ENCODE data around the gene SAMD14. TPM values are rescaled to one million over a fixed set of nuclear protein-coding genes. Genes with fewer than 3 reads are reported as not detected.

The SAMD14 gene
- total RNA-seq, 1 experiment from 2014 or later: 3.4 TPM

DNA sequence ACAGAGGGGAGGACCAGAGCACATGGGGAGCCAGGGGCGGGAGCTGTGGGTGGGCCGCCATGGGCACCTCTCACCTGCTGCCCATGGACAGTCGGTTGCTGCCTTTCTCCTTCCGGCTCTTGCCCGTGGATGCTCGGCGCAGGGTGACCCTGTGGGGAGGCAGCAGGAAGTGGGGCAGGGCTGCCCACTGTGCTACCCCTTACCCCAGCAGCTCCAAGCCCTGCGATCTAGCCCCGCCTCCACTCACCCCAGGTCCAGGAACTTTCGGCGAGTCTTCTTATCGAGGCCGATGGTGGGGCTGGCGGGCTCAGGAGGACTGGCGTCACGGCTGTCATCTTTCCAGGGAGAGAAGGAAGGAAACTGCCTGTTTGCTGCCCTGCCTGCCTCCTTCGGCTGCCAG lies 14.2 kb downstream of the SAMD14 start:
- peaks cover 24% of the 10 kb centered on the region for H3K4me1 ChIP-seq

GRCh38 chr17:50114849-50115357 lies 15.1 kb downstream of the SAMD14 start:
- no peak overlapping the region for H3K4me3 Mint-ChIP-seq (ENCODE audit: unreplicated experiment)
- Histone ChIP-seq H3K36me3 (ENCODE audit: control insufficient read depth, insufficient read depth, low read length) (no peaks in the 10 kb centered on the region), H3K27me3 (replicated peaks; ENCODE audit: control insufficient read depth, insufficient read depth, low read length) (no peaks in the 10 kb centered on the region), H3K4me3 (ENCODE audit: low read depth, low read length) (no peak overlapping the region), H3K9me3 (no peaks in the 10 kb centered on the region), H3K4me1 (peaks cover 24% of the 10 kb centered on the region)
- peak; percentile 63 to 84 for TF ChIP-seq CTCF (IDR thresholded peaks at IDR 0.05; ENCODE audit: insufficient read depth in 1 of 2, low read depth in 1 of 2, low read length in 1 of 2, severe bottlenecking in 1 of 2, unreplicated experiment in 1 of 2)
- peak; percentile 63 to 69 for DNase-seq
- ChIA-PET CTCF (interaction anchor here (0.6 to 1.6 kb wide), 18 partner anchors 9 to 352 kb away, joined by 3 to 8 read pairs (median 4); partner anchors contain the start of gene FAM117A), POLR2A (no interaction called here)
- no peak overlapping the region for H3K27ac Mint-ChIP-seq (ENCODE audit: unreplicated experiment)
- H3K36me3 Mint-ChIP-seq (ENCODE audit: insufficient read depth, unreplicated experiment): no peaks in the 10 kb centered on the region
- BruUV-seq (replicated peaks): no TSS peak
- H3K9me3 Mint-ChIP-seq (ENCODE audit: unreplicated experiment): no peaks in the 10 kb centered on the region
- no peaks in the 10 kb centered on the region for H3K4me1 Mint-ChIP-seq (ENCODE audit: low read depth, unreplicated experiment)
- intact Hi-C loops (cut with micrococcal nuclease; ENCODE audit: unreplicated experiment): loop anchor here (1.0 kb wide), 1 partner anchor 46 kb away; no protein-coding TSS in a partner anchor
- H3K27me3 Mint-ChIP-seq (ENCODE audit: insufficient read depth, unreplicated experiment): no peaks in the 10 kb centered on the region

More for the DNA sequence above, 14.2 kb downstream of the SAMD14 start:
- no peak for TF ChIP-seq CTCF (IDR thresholded peaks at IDR 0.05; ENCODE audit: insufficient read depth in 1 of 2, low read depth in 1 of 2, low read length in 1 of 2, severe bottlenecking in 1 of 2, unreplicated experiment in 1 of 2)
- no TSS peak for BruUV-seq (replicated peaks)
- Histone ChIP-seq H3K4me3 (ENCODE audit: low read depth, low read length) (no peak overlapping the region), H3K36me3 (ENCODE audit: control insufficient read depth, insufficient read depth, low read length) (no peaks in the 10 kb centered on the region), H3K27me3 (replicated peaks; ENCODE audit: control insufficient read depth, insufficient read depth, low read length) (no peaks in the 10 kb centered on the region), H3K9me3 (no peaks in the 10 kb centered on the region)
- CTCF ChIA-PET: interaction anchor here (0.5 to 1.6 kb wide), 7 partner anchors 28 to 242 kb away, joined by 3 to 13 read pairs (median 4); no protein-coding TSS in a partner anchor
- POLR2A ChIA-PET: no interaction called here
- no peaks in the 10 kb centered on the region for H3K9me3 Mint-ChIP-seq (ENCODE audit: unreplicated experiment)
- H3K27me3 Mint-ChIP-seq (ENCODE audit: insufficient read depth, unreplicated experiment): no peaks in the 10 kb centered on the region
- H3K36me3 Mint-ChIP-seq (ENCODE audit: insufficient read depth, unreplicated experiment): no peaks in the 10 kb centered on the region
- intact Hi-C loops (cut with micrococcal nuclease; ENCODE audit: unreplicated experiment): loop anchor here (1.0 kb wide), 1 partner anchor 46 kb away; no protein-coding TSS in a partner anchor
- peaks cover 4% of the 10 kb centered on the region for H3K4me1 Mint-ChIP-seq (ENCODE audit: low read depth, unreplicated experiment)
- no peak overlapping the region for H3K4me3 Mint-ChIP-seq (ENCODE audit: unreplicated experiment)
- no peak overlapping the region for H3K27ac Mint-ChIP-seq (ENCODE audit: unreplicated experiment)
- DNase-seq: peak; percentile 9 to 42

GRCh38 chr17:50114401-50114800 lies 15.6 kb downstream of the SAMD14 start:
- Mint-ChIP-seq H3K9me3 (ENCODE audit: unreplicated experiment) (no peaks in the 10 kb centered on the region), H3K27me3 (ENCODE audit: insufficient read depth, unreplicated experiment) (no peaks in the 10 kb centered on the region), H3K4me1 (ENCODE audit: low read depth, unreplicated experiment) (no peaks in the 10 kb centered on the region), H3K36me3 (ENCODE audit: insufficient read depth, unreplicated experiment) (no peaks in the 10 kb centered on the region), H3K4me3 (ENCODE audit: unreplicated experiment) (no peak overlapping the region), H3K27ac (ENCODE audit: unreplicated experiment) (no peak overlapping the region)
- DNase-seq: peak; percentile 9 to 44
- Histone ChIP-seq H3K9me3 (no peaks in the 10 kb centered on the region), H3K4me3 (ENCODE audit: low read depth, low read length) (no peak overlapping the region), H3K36me3 (ENCODE audit: control insufficient read depth, insufficient read depth, low read length) (no peaks in the 10 kb centered on the region), H3K27me3 (replicated peaks; ENCODE audit: control insufficient read depth, insufficient read depth, low read length) (no peaks in the 10 kb centered on the region), H3K4me1 (peaks cover 24% of the 10 kb centered on the region)
- no peak for TF ChIP-seq CTCF (IDR thresholded peaks at IDR 0.05; ENCODE audit: insufficient read depth in 1 of 2, low read depth in 1 of 2, low read length in 1 of 2, severe bottlenecking in 1 of 2, unreplicated experiment in 1 of 2)
- intact Hi-C loops (cut with micrococcal nuclease; ENCODE audit: unreplicated experiment): no loop called here
- POLR2A ChIA-PET: no interaction called here
- BruUV-seq (replicated peaks): no TSS peak
- CTCF ChIA-PET: interaction anchor here (0.7 to 1.6 kb wide), 13 partner anchors 9 to 351 kb away, joined by 3 to 8 read pairs (median 4); partner anchors contain the start of gene FAM117A

All from Caco-2 (cell line).